GM18858 (cell line): ENCODE data around the gene RPE65.
"Not testable (repeated sequence)": the region's sequence is repeated elsewhere in the genome, so short reads cannot be mapped to it uniquely, and the experiment has no call there.

Source experiments
- ATAC-seq: cut with Tn5 transposase; IDR thresholded peaks from one replicate; pipeline ENCODE4 v1.9.1; 2021; ENCODE audit not compliant: unreplicated experiment

RPE65 gene

GRCh38 chr1:68449901-68450300, at the start of gene RPE65:
TSS of gene RPE65 (minus strand) at chr1:68449954. CDS start at chr1:68449905, 49 bp downstream.
- ATAC-seq = no peak

- peak; percentile 9 for ATAC-seq
These were observed 47.6 kb upstream of the RPE65 start for GRCh38 chr1:68497358-68497698.

GRCh38 chr1:68496680-68497357, 47.1 kb upstream of the RPE65 start, which contains the start of gene DEPDC1:
TSS of gene DEPDC1 (minus strand) at chr1:68497082. CDS start at chr1:68496999, 83 bp downstream.
- peak; percentile 92 for ATAC-seq

- peak; percentile 21 for ATAC-seq
These were observed 46.4 kb upstream of the RPE65 start for GRCh38 chr1:68495968-68496679.

- no peak for ATAC-seq
These were observed 45.8 kb upstream of the RPE65 start for GRCh38 chr1:68495532-68495931.

- ATAC-seq = no peak
These were observed 43.4 kb upstream of the RPE65 start for GRCh38 chr1:68493193-68493592.

GRCh38 chr1:68492255-68492654, 42.5 kb upstream of the RPE65 start:
- ATAC-seq = not testable (repeated sequence)

GRCh38 chr1:68490046-68490651, 40.4 kb upstream of the RPE65 start:
- ATAC-seq = no peak

- ATAC-seq = no peak
These were observed 35.8 kb upstream of the RPE65 start for GRCh38 chr1:68485431-68486022.

- ATAC-seq = no peak
These were observed 34.9 kb upstream of the RPE65 start for GRCh38 chr1:68484618-68485017.

- no peak for ATAC-seq
These were observed 31.3 kb upstream of the RPE65 start for GRCh38 chr1:68481041-68481440.

- ATAC-seq = no peak
These were observed 29.7 kb upstream of the RPE65 start for GRCh38 chr1:68479501-68479900.

- no peak for ATAC-seq
These were observed 28.9 kb upstream of the RPE65 start for GRCh38 chr1:68478662-68479061.

GRCh38 chr1:68476626-68477025, 26.9 kb upstream of the RPE65 start:
- not testable (repeated sequence) for ATAC-seq

- ATAC-seq = no peak
These were observed 23.3 kb upstream of the RPE65 start for GRCh38 chr1:68473060-68473459.

- no peak for ATAC-seq
These were observed 20.7 kb upstream of the RPE65 start for GRCh38 chr1:68470388-68470970.

- ATAC-seq = no peak
These were observed 15.1 kb upstream of the RPE65 start for GRCh38 chr1:68464891-68465290.

GRCh38 chr1:68460935-68461334, 11.2 kb upstream of the RPE65 start:
- ATAC-seq = no peak

- no peak for ATAC-seq
These were observed 10.0 kb upstream of the RPE65 start for GRCh38 chr1:68459796-68460195.

- no peak for ATAC-seq
These were observed 9.3 kb upstream of the RPE65 start for GRCh38 chr1:68459091-68459490.

GRCh38 chr1:68456202-68456601, 6.4 kb upstream of the RPE65 start:
- no peak for ATAC-seq
